Stimulated activated CD8-positive, alpha-beta memory T cell treated with anti-CD3 and anti-CD28 coated beads, Interleukin-4, amount 100 ng/mL, for 1 hour (primary cell): ENCODE measurements around the gene NFYC.
"Not testable (repeated sequence)": the region's sequence is repeated elsewhere in the genome, so short reads cannot be mapped to it uniquely, and the experiment has no call there.

Experiments used
- DNase-seq, 2 donors: peaks; one replicate each; pipeline ENCODE4 v3.0.0-alpha.2; 2020; ENCODE audit warnings: low read depth in 2 of 2, low spot score in 1 of 2

NFYC gene

DNA sequence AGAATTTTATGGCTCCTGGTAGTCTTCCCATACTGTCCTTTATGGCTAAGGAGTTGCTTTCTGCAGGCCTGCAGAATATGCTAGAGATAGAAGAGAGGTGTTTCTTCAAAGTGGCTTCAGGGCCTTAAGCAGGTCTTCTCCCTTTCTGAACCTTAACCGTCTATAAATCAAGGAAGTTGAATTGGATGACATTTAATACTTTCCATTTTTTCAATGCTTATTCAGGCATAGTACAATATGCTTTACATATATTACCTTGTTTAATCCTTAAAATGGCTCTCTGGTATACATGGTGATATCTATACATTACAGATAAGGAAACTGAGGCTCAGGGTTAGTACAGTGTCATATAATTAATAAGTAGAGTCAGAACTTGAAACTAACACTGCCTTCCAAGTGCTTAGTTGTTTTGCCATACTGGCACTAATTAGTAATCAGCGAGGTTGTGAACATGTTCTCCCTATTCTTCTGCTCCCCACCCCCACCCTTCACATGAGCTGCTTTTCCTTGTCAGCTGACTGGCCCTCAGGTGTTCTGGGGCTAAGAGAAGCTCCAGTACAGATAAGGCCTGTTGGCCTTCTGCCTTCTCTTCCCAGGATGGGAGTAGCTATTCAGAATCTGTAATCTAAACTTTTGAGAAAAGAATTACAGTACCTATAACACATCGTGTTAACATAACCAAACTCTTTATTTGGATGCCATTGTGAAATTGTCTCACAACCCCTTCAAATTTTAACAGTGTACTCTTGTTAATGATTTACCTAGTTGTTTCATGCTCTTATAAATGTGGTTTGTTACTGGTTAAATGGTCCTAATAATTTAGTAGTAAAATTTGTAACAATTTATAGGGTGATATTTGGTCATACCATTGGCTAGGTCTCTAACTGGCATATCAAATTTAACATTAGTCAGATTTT, 13.6 kb downstream of the NFYC start:
- no peak for DNase-seq

DNA sequence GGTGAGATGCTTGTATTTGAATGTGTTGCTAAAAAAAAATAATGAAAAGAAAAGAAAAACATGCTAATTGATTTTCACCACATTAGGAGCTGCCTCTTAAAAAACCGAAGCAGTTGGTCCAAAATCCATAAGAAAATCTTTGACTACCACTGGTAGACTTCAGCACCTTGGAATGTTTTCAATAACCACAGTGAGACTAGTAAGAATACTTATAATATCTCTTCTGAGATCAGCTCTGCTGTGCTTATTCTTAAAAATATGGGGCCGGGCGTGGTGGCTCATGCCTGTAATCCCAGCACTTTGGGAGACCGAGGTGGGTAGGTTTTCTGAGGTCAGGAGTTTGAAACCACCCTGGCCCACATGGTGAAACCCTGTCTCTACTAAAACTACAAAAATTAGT, 15.1 kb downstream of the NFYC start:
- no peak for DNase-seq

DNA sequence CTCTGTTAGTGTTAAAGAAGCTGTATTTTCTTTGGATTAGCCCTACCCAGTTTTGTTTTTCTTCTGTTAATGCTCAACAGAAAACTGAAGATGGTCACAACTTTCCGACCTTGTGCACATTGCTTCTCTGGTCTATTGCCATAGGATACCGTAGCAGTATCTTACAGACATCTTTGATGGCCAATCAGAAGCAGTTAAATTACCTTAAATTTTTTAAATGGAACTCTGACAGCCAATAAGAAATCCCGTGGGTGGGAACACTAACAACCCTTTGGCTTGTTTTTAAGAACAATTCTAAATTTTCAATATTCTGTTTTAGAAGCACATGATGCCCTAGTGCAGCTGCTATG, 17.2 kb downstream of the NFYC start:
- DNase-seq, result no peak

DNA sequence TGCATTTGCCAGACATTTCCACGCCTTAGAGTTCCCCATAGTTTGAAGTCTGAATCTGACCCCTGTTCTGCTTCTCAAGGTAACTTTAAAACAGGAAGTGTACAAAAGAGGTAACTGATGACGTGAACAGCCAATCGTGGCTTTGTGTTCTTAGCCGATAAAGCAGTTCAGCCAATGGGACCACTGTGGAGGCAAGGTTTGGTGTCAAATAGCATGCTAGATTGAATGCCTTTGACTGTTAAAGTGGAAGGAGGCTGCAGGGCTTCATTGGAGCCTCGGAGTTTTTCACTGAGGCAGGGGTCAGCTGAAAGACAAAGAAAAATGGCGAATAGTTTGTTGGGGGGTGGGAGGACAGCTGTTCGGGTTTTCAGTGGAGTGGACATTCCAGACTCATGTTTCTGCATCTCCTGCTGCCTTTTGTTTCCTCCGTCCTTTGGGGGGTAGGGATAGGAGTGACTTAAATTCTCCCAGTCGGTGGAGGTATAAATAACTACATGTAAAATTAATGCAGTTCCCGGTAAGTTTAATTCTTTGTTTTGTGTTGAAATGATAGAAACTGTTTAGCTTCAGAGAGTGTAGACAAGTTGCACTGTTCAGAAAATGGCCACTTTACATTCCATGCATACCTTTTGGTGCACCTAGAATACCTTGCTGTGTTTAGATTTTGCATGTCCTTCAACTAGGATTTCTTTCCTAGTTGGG, 17.7 kb downstream of the NFYC start:
- peak; percentile 36 to 50 for DNase-seq

DNA sequence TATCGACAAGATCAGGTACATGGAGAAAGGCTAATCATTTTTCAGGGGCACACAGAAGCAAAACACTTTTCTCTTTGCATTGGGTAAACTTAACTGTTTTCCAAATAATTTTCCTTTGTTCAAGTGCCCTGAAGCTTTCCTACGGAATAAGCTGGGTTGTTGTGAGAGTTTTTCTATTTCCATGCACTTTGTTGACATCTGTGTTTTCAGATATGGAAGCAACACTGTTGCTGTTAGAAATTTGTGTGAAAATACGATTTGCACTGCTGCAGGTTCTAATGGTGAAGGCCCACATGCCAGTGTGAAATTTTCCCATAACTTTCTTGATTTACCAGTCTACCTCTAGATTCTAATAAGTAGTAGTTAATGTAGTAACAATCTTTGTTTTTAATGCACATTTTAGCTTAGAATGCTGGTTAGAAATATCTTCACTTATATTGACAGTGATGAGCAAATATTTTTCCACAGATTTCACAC, 18.3 kb downstream of the NFYC start:
- DNase-seq, result no peak

DNA sequence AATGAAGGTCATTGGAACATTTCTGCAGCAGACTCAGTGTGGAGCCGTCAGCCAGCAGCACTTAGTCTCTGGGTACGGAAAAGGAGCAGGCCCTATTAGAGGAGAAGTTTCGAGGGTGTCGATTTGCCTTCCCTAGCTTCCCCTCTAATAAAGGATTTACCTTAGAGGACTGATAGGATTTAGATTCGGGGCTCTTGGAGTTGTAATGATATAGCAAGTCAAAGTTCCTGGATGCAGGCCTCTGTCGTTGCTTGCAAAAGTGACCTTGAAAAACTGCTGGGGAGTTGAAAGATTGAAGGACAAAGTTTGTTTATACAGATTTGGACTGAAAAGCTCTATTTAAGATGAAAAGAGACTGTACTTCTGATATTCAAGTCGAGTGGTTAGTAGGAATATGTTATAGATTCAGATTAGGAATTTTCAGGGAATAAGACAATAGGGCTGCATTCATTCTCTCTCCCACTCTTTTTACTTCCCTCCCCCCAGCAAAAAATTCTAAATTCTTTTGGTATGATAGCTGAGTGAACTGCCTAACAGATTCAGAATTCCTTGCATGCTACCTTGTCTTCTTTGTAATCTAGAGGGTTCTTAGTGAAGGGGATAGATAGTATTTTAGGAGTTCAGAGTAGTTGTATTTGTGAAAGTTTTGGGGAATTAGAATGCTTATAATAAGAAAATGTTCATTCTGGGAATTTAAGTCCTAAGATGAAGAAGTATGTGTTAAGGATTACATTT, 19.2 kb downstream of the NFYC start:
- DNase-seq, result no peak

DNA sequence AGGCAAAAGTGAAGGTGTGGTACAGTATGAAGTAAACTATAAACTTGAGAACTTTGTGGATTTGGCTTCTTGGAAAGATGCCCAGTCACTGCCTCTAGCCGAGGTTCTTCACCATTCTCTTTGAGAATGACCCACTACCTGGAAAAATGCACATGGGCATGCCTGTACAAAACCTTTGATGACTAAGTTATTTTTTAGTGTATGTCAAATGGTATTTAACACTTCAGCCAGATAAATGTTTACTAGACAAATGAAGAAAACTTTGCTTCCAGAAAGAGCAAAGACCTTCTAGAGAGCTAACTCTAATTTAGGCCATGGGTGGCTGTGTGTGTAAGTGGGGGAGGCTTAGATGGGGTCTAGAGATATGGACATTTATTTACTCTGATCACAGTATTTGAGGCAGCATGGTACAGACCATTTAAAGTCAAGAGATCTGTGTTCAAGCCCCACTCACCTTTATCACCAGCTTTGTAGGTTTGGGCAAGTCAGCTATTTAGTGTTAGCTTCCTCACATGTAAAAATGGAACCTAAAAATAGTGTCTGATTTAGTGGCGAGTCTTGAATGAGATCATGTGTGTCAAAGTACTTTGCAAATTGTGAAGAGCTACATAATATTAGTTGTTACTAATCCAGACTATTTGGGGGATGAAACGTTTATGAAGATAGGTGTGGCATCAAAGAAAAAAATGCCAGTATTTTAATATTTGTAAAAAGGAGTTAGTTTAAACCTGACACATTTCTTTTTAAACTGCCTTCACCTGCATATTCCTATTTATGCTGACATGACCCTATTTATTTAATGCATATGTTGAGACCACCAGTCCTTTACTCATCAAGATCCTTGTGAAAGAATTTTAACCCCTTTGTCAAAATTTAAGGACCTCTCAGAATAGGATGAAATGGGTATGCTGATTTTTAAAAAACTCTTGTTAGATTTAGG, 20.2 kb downstream of the NFYC start:
- DNase-seq, result no peak

DNA sequence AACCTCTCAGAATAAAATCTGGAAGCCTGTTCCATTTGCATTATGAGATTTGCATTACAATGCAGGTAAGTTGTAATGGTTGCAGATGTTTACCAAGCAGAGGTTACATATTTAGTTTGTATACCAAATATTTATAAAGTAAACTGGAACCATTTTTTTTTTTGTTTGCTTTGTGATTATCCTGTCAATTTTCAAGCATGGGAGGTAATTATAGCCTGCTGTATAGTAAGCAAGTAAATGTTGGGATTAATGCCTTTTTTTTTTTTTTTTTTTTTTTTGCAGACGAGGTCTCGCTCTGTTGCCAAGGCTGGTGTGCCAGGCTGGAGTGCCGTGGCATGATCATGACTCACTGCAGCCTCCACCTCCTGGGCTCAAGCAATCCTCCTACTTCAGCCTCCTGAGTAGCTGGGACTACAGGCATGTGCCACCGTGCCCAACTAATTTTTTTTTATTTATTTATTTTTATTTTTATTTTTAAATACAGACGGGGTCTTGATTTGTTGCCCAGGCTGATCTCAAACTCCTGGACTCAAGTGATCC, 21.0 kb downstream of the NFYC start:
- no peak for DNase-seq

DNA sequence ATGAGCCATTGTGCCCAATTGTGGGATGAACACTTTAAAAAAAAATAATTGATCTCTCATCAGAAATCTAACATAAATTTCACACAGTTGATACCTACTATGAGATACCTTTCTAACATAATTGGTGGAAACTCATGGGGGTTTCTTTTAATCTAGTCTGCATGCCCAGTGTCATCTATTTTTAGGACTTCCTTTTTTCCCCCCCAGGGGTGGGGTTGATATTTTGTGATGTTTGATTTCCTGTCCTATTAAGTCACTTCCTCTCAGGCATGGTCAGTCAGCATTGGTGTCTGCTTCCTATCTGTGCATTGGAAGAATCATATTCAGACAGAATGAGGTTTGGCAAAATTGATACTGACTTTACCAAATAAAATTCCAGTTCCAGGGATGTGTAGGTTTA, 21.5 kb downstream of the NFYC start:
- DNase-seq, result no peak

DNA sequence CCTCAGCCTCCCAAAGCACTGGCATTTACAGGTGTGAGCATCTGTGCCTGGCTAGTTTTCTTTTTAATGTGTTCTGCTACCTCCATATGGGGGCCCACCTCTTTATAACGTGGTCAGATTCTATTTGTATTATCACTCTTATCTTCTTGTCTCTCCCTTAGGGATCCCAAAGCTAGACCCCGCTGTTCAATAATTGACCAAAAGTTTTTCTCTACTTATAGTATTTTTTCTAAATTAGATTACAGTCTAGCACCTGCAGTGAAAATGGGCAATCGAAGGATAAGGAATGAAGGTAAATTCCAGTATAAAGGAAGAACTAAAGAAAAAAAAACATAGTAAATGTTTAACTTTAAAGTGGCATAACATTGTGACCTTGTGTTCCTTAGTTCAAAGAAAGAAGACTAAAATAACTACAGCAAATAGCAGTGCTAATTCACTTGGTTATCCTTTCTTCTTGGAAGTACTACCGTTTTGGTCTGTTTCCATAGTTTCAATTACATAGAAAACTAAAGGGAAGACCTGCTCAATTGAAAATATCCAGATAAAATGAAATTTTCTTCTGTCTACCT, 24.1 kb downstream of the NFYC start:
- no peak for DNase-seq

DNA sequence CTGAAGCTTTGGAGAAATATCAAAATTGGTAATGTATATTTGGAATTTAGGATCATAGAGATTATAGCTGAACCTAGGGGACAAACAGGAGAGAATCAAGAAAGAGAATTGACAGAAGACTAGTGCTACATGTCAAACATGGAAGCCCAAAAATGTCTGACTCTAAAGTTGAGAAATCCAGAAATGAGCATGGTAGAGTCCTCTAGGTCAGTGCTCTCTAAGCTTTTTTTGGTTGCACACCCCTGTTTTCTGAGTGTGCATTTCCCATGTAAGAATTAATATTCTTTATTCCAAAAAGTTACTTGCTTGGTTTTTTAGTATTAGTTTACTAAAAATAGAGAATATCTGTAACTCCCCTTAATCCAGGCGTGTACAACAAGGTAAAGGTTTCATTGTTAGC, 25.6 kb downstream of the NFYC start:
- DNase-seq, result no peak

DNA sequence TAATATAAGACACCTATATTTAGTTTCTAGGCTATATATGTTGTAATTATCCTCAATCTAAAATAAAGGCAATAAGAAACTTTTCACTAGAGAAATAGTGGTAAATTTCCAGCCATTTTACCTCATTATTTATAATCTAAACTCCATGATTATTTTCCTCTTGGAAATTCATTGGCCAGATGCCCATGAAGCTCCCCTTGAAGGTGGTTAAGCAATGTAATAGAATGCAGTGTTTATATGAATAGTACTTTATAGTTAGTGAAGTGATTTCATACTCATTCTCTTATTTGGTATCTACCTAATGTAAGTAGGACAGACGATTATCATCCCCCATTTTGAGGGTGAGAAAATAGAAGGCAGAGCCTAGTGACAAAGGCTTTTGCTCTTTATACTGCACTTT, 26.5 kb downstream of the NFYC start:
- DNase-seq, result no peak

DNA sequence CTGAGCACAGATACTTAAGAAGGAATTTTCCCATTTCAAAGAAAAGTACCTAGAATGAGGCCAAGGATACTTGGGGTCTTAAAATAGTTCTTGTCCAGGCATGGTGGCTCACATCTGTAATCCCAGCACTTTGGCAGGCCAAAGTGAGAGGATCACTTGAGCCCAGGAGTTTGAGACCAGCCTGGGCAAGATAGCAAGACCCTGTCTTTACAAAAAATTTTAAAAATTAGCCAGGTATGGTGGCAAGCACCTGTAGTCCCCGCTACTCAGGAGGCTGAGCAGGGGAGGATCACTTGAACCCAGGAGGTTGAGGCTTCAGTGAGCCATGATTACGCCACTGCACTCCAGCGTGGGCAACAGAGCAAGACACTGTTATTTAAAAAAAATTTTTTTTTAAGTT, 29.0 kb downstream of the NFYC start:
- no peak for DNase-seq

DNA sequence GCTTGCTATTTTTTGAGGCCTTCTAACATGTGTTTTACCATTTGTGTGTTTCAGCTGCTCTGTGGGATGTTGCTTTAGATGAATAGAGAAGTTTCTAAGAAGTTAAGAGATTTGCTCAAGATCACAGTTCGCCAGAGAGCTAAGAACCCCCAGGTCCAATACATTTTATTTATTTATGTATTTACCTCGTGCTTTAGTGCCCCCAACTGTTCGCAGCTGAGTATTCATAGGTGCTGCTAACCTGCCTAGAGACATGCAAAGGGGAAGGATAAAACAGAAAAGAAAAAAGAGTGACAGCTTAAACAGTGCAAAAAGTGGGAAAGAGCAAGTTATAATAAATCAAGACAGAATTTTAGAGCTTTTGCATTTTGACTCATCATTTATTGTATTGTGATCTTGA, 31.1 kb downstream of the NFYC start:
- DNase-seq, result no peak

DNA sequence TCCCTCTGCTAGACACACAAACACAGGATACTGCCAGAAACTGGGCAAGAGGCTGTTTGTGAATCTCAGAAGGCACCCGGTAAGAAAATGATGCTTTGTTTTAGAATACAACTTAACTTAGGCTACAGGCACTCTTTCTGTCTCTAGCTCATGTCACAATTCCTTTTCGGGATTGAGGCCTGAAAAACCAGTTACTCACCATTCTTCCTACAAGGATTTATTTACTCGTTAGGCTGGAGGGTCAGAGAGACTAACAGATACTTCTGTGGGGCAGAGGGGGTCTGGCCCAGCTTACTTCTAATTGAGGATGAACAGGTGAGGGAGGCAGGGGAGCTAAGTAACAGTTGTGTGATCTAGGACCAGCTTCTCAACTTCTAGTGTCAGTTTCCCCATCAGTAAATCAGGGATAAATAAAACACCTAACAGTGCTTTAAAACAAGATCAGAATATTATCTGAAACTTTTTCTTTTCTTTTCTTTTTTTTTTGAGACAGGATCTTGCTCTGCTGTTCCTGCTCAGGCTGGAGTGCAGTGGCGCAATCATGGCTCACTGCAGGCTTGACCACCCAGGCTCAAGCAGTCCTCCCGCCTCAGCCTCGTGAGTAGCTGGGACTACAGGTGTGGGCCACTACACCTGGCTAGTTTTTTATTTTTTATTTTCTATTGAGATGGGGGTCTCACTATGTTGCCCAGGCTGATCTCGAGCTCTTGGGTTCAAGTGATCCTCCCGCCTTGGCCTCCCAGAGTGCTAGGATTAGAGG, 31.9 kb downstream of the NFYC start:
- DNase-seq, result no peak

DNA sequence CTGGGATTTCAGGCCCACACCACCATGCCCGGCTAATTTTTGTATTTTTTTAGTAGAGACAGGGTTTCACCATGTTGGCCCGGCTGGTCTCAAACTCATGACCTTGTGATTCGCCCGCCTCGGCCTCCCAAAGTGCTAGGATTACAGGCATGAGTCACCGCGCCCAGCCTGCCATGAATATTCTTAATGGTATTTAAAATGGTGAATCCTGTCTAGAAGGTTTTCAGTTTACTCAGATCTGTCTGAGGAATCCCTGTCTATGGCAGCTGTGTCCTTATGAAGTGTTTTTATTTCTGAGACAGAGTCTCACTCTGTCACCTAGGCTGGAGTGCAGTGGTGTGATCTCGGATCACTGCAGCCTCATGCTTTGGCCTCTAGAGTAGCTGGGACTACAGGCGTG, 36.2 kb downstream of the NFYC start:
- DNase-seq, result not testable (repeated sequence)

DNA sequence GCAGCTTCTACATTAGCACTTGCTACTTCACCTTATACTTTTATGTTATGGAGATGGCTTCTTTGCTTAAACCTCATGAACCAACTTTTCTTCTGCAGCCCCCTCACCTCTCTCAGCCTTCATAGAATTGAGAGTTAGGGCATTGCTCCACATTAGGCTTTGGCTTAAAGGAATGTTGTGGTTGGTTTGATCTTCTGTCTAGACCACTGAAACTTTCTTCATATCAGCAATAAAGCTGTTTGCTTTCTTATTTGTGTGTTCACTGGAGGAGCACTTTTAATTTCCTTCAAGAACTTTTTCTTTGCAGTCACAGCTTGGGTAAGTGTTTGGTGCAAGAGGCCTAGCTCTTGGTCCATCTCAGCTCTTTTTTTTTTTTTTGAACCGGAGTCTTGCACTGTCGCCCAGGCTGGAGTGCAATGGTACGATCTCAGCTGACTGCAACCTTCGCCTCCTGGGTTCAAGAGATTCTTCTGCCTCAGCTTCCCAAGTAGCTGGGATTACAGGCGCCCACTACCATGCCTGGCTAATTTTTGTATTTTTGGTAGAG, 37.9 kb downstream of the NFYC start:
- DNase-seq, result not testable (repeated sequence)

DNA sequence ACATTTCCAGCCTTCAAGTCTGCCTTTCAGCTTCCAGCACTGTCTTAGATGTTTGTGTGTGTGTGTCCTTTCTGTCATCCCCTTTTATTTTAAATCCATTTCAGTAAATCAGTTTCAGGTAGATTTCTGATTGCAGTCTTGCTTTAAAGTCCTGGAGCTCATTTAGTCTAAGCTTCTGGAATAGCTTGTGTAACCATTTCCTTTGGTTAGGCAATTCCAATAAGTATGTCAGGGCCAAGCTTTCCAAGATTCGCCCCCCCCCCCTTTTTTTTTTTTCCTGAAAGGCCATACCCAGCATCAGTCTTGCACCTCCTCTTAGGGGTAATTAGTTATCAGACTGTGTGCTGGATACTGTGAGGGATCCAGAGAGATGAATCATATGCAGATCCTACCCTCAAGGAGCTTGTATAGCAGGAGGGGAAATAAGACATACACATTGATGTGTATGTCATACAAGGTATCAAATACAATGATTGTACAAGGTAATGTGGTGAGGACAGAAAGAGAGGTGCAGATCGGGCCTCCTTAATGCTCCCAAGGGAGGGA, 41.3 kb downstream of the NFYC start:
- no peak for DNase-seq
